HEK293T (cell line): Measurements from ENCODE around the gene ANO7.

Experiments used
- ARNT ChIP-seq: fragments of 450-650 bp; IDR thresholded peaks from 2 replicates; pipeline ENCODE4 v1.6.1; 2017; ENCODE audit warnings: mild to moderate bottlenecking
- BHLHE40 ChIP-seq: fragments of 450-650 bp; IDR thresholded peaks from 2 replicates; pipeline ENCODE4 v1.6.1; 2016; ENCODE audit warnings: mild to moderate bottlenecking, moderate library complexity, borderline replicate concordance
- ELF4 ChIP-seq: fragments of 450-650 bp; IDR thresholded peaks from 2 replicates; pipeline ENCODE4 v1.6.1; 2017; ENCODE audit warnings: antibody characterized with exemption
- FOXA1 ChIP-seq: fragments of 450-650 bp; IDR thresholded peaks from 2 replicates; pipeline ENCODE4 v1.6.1; 2016; ENCODE audit warnings: mild to moderate bottlenecking
- FOXK2 ChIP-seq: fragments of 450-650 bp; IDR thresholded peaks from 2 replicates; pipeline ENCODE4 v1.6.1; 2016; ENCODE audit warnings: mild to moderate bottlenecking
- FOXM1 ChIP-seq: fragments of 450-650 bp; IDR thresholded peaks from 2 replicates; pipeline ENCODE4 v1.6.1; 2017; ENCODE audit warnings: mild to moderate bottlenecking, borderline replicate concordance
- LEF1 ChIP-seq: fragments of 450-650 bp; IDR thresholded peaks from 2 replicates; pipeline ENCODE4 v1.6.1; 2017; ENCODE audit warnings: mild to moderate bottlenecking, borderline replicate concordance
- SP1 ChIP-seq: fragments of 450-650 bp; IDR thresholded peaks from 2 replicates; pipeline ENCODE4 v1.6.1; 2017
- TARDBP ChIP-seq: fragments of 450-650 bp; IDR thresholded peaks from 2 replicates; pipeline ENCODE4 v1.6.1; 2016
- ZNF384 ChIP-seq: fragments of 450-650 bp; IDR thresholded peaks from 2 replicates; pipeline ENCODE4 v1.6.1; 2016

- TF ChIP-seq BHLHE40 (no peak), LEF1 (no peak), SP1 (no peak), ARNT (no peak), FOXK2 (no peak), FOXM1 (no peak), ZNF384 (no peak), FOXA1 (no peak), ELF4 (no peak), TARDBP (no peak)
Measured at GRCh38 chr2:241147336-241147735, 41.1 kb upstream of the ANO7 start.
